Suprapubic skin (tissue), 4 donors: ENCODE results near the gene CDK5.

Source experiments
- CTCF ChIP-seq, 2 donors: fragments of 200-600 bp in 1 of 2; fragments of 450-650 bp in 1 of 2; sonication (generic) in 1 of 2; IDR thresholded peaks; one replicate each; pipeline ENCODE4 v1.5.1; 2016 to 2019; ENCODE audit warnings: antibody characterized with exemption in 2 of 2, mild to moderate bottlenecking in 1 of 2, moderate library complexity in 1 of 2
- EP300 ChIP-seq: sonication (generic); formaldehyde crosslinking; IDR thresholded peaks from one replicate; pipeline ENCODE4 v1.6.1; 2017; ENCODE audit warnings: antibody characterized with exemption
- POLR2A ChIP-seq, 2 donors: fragments of 450-650 bp; IDR thresholded peaks; one replicate each; pipeline ENCODE4 v1.6.1; 2017; ENCODE audit warnings: antibody characterized with exemption in 2 of 2, mild to moderate bottlenecking in 2 of 2, moderate library complexity in 2 of 2
- POLR2AphosphoS5 ChIP-seq, 3 donors: sonication (generic); formaldehyde crosslinking; IDR thresholded peaks; one replicate each; pipeline ENCODE4 v1.6.1; 2017; ENCODE audit warnings: antibody characterized with exemption in 3 of 3

DNA sequence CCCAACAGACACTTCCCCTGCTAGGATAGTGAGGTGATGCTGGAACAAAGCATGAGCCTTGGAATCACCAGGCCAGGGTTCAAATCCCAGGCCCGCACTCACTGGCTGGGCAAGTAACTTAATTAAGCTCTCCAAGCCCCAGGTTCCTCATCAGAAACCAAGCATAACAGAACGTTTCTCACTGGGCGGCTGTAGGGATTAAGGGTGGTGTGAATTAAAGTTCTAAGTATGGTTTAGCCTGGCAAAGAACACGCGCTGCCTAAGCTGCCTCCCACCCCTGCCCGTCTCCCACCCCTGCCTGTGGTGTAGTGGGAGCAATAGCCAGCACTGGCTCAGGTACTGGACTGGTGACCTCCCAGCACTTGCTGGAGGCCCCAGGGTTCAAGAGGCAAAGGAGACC is 7.3 kb upstream of the CDK5 start:
- TF ChIP-seq CTCF (IDR thresholded peaks at IDR 0.05) (no peak), POLR2AphosphoS5 (IDR thresholded peaks at IDR 0.05) (no peak), POLR2A (IDR thresholded peaks at IDR 0.05) (no peak), EP300 (no peak)
